GM10248 (cell line): ENCODE results near the gene TMEM132E.

Experiments used
- CTCF ChIA-PET: fragments of 300-600 bp; sonication (Branson Sonifier 250); formaldehyde crosslinking; extraction: SDS; loops from one replicate; lab custom pipeline; 2021; ENCODE audit warnings: antibody characterized with exemption; lab: Yijun Ruan, JAX
- POLR2A ChIA-PET: fragments of 350-650 bp; sonication (Branson Sonifier 250); formaldehyde crosslinking; extraction: SDS; loops from one replicate; lab custom pipeline; 2020; ENCODE audit warnings: antibody characterized with exemption; lab: Yijun Ruan, JAX
- DNase-seq: peaks from one replicate; pipeline ENCODE4 v3.0.0; 2012; ENCODE audit errors: extremely low spot score
- CTCF ChIP-seq: IDR thresholded peaks from 2 replicates; pipeline ENCODE4 v1.5.1; 2012; ENCODE audit warnings: mild to moderate bottlenecking, low read depth; ENCODE audit errors: extremely low read depth, missing control alignments, control extremely low read depth

TMEM132E gene

GRCh38 chr17:34582185-34582900 lies 3.0 kb downstream of the TMEM132E start:
- POLR2A ChIA-PET: no interaction called here
- CTCF ChIA-PET: no interaction called here
- no peak for DNase-seq
- TF ChIP-seq CTCF: no peak

- DNase-seq: no peak
- ChIA-PET CTCF (no interaction called here), POLR2A (no interaction called here)
- no peak for TF ChIP-seq CTCF
Observed at GRCh38 chr17:34582901-34583245, 3.5 kb downstream of the TMEM132E start.

GRCh38 chr17:34584805-34585416 lies 5.5 kb downstream of the TMEM132E start:
- DNase-seq: no peak
- CTCF ChIA-PET: interaction anchor here (0.8 to 1.3 kb wide), 7 partner anchors 9 to 53 kb away, joined by 3 to 6 read pairs (median 3); no protein-coding TSS in a partner anchor
- POLR2A ChIA-PET: no interaction called here
- no peak for TF ChIP-seq CTCF

- no peak for TF ChIP-seq CTCF
- no peak for DNase-seq
- ChIA-PET POLR2A (no interaction called here), CTCF (interaction anchor here (1.3 kb wide), 1 partner anchor 11 kb away, joined by 6 read pairs; no protein-coding TSS in a partner anchor)
Observed at GRCh38 chr17:34586346-34586846, 7.0 kb downstream of the TMEM132E start.

- CTCF ChIA-PET: no interaction called here
- no peak for DNase-seq
- no peak for TF ChIP-seq CTCF
- POLR2A ChIA-PET: no interaction called here
Observed at GRCh38 chr17:34588266-34588665, 8.9 kb downstream of the TMEM132E start.

- CTCF ChIA-PET: no interaction called here
- POLR2A ChIA-PET: no interaction called here
- no peak for DNase-seq
- TF ChIP-seq CTCF: no peak
Observed at GRCh38 chr17:34589120-34589965, 10.0 kb downstream of the TMEM132E start.
